ENCODE measurements around the gene STK32A.

STK32A gene

GRCh38 chr5:147348451-147348850 lies 113.6 kb downstream of the STK32A start:
- TF ChIP-seq CTCF (IDR thresholded peaks at IDR 0.05) = no peak

DNA sequence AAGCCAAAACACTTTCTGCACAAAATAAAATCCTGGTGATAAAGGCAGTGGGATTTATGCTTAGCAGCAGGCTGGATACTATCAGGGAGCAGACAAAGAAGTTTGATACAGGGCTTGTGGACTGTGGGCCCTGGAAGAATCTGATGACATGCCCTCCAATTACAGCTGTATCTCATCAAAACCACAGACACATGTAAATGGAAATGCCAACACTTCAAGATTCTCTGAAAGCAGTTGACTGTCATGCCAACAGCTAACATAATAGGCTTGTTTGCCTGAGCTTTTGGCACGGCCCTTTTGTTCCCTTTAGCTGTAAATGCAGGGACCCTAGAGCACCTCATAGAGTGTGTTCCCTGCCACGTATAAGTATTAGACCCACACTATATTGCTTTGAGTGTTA lies 114.4 kb downstream of the STK32A start:
- no peak for TF ChIP-seq CTCF (IDR thresholded peaks at IDR 0.05)

- TF ChIP-seq CTCF (IDR thresholded peaks at IDR 0.05) = no peak
Observed at GRCh38 chr5:147359101-147359500, 124.3 kb downstream of the STK32A start.

GRCh38 chr5:147359581-147359980 lies 124.8 kb downstream of the STK32A start:
- TF ChIP-seq CTCF (IDR thresholded peaks at IDR 0.05) = no peak

DNA sequence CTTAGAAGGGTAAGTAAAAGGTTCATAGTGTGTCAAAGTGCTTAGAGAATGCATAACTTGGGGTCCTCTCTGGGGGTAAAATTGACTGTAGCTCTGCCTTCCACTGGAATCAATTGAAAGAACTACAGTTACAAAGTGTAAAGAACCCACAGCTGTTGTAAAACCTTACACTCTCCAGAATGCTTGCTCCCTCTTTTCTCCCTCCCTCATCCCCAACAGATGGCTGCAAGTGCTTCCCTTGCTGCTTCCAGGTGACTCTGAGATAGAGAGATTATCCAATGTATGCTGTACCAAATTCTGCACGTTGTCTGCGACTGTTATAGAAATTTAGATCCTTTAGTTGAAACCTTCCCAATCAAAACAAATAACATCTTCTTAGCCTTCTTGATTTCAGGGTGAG lies 126.0 kb downstream of the STK32A start:
- no peak for TF ChIP-seq CTCF (IDR thresholded peaks at IDR 0.05)

DNA sequence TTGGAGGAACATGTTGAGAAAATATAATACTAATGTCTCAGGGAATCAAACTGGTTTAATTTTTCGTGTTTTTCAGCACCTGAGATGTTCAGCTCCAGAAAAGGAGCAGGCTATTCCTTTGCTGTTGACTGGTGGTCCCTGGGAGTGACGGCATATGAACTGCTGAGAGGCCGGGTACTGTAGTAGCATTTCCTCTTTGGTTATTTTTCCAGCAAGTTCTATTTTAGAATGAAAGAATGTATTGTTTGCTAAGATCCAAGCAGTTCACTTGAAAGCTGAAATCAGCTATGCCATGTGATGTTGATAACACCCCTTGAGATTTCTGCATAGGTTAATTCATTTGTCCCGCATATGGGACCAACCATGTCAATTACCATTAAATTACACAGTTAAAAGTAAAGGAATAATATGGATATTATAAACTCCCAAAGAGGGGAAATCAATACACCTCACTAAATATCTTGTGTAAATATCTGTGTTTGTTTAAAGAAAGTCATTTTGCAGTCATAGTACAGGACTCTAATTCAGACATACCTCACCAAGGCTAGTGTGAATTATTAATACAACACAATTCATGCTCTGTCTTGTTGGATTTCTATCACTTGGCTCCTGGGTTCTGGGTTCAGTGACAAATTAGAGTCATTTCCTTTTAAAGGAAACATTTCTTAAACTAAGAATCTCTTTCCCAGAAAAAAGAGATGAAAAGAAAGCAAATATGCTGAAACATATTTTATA lies 126.8 kb downstream of the STK32A start:
- no peak for TF ChIP-seq CTCF (IDR thresholded peaks at IDR 0.05)

GRCh38 chr5:147369742-147370374 lies 135.0 kb downstream of the STK32A start:
- peak; percentile 73 for TF ChIP-seq CTCF (IDR thresholded peaks at IDR 0.05)
